GM12878 (cell line): ENCODE data around the gene ALG3. TPM values are rescaled to one million over a fixed set of nuclear protein-coding genes. Genes with fewer than 3 reads are reported as not detected.

Experiments
- ATAC-seq: fragments of 200-7000 bp; cut with Tn5 transposase; 3 replicates; pipeline ENCODE4 v1.9.1; 2020; ENCODE audit warnings: mild to moderate bottlenecking, moderate library complexity
- BruUV-seq: library from RNA; stranded (reverse); fragments of 400-500 nt; replicated peaks from 2 replicates; lab custom pipeline; 2021; lab: Mats Ljungman, UMichigan
- CTCF ChIA-PET: fragments of 300-600 bp; sonication (Branson Sonifier 250); formaldehyde crosslinking; extraction: SDS; loops from one replicate; lab custom pipeline; 2021; ENCODE audit warnings: inconsistent platforms; lab: Yijun Ruan, JAX
- POLR2A ChIA-PET: fragments of 350-600 bp; formaldehyde crosslinking; extraction: SDS; loops from one replicate; lab custom pipeline; 2021; ENCODE audit warnings: inconsistent platforms; lab: Charles Lee
- RAD21 ChIA-PET: fragments of 300-600 bp; sonication (Branson Sonifier 250); formaldehyde crosslinking; loops from one replicate; lab custom pipeline; 2023; ENCODE audit warnings: antibody characterized with exemption; ENCODE audit not compliant: unreplicated experiment; lab: Charles Lee
- SMC1A ChIA-PET: fragments of 300-600 bp; sonication (Branson Sonifier 250); formaldehyde crosslinking; loops from one replicate; lab custom pipeline; 2023; ENCODE audit not compliant: unreplicated experiment, uncharacterized antibody; lab: Charles Lee
- DNase-seq: peaks from one replicate; pipeline ENCODE4 v3.0.0-alpha.2; 2011; ENCODE audit warnings: low read depth, low spot score
- FAIRE-seq: peaks from 3 replicates; lab custom pipeline; 2011; peaks lifted over from hg19 to GRCh38; lab: Jason Lieb, UNC
- H2AFZ ChIP-seq: 2 replicates; pipeline ENCODE4 v1.6.0; 2011; ENCODE audit warnings: low read depth, low read length, control low read depth; ENCODE audit not compliant: control insufficient read depth
- H3K27ac ChIP-seq: 2 replicates; pipeline ENCODE4 v1.5.1; 2011; ENCODE audit warnings: control low read depth; ENCODE audit not compliant: control insufficient read depth, insufficient read depth
- H3K27me3 ChIP-seq, 2 experiments: replicated peaks in 1 of 2; 2 replicates each; pipeline versions ENCODE4 v1.6.0 to v1.6.1; 2011; ENCODE audit warnings: low read length in 1 of 2; ENCODE audit not compliant: control insufficient read depth in 2 of 2, insufficient read depth in 2 of 2
- H3K36me3 ChIP-seq, 2 experiments: 2 replicates each; pipeline ENCODE4 v1.5.1; 2011; ENCODE audit warnings: low read length in 1 of 2; ENCODE audit not compliant: control insufficient read depth in 2 of 2, insufficient read depth in 2 of 2
- H3K4me1 ChIP-seq: 2 replicates; pipeline ENCODE4 v1.6.1; 2011; ENCODE audit warnings: mild to moderate bottlenecking, low read length, moderate library complexity, mixed read lengths; ENCODE audit not compliant: control insufficient read depth, insufficient read depth
- H3K4me2 ChIP-seq: 2 replicates; pipeline ENCODE4 v1.6.0; 2011; ENCODE audit warnings: control low read depth; ENCODE audit not compliant: control insufficient read depth, insufficient read depth
- H3K4me3 ChIP-seq: fragments of 200-600 bp; sonication (generic); 2 replicates; pipeline ENCODE4 v1.5.1; 2016
- H3K79me2 ChIP-seq: 2 replicates; pipeline ENCODE4 v1.6.0; 2011; ENCODE audit warnings: low read length; ENCODE audit not compliant: control insufficient read depth, insufficient read depth
- H3K9ac ChIP-seq: 2 replicates; pipeline ENCODE4 v1.8.0; 2011; ENCODE audit warnings: low read length, control low read depth, mixed read lengths; ENCODE audit not compliant: control insufficient read depth, insufficient read depth
- H3K9me3 ChIP-seq: replicated peaks from 3 replicates; pipeline ENCODE4 v1.5.1; 2011; ENCODE audit warnings: mild to moderate bottlenecking, low read length; ENCODE audit not compliant: control insufficient read depth, insufficient read depth
- H4K20me1 ChIP-seq: 2 replicates; pipeline ENCODE4 v1.6.0; 2011; ENCODE audit not compliant: control insufficient read depth, insufficient read depth
- BMI1 ChIP-seq: fragments of 450-650 bp; IDR thresholded peaks from 2 replicates; pipeline ENCODE4 v1.6.1; 2016; ENCODE audit warnings: mild to moderate bottlenecking, moderate library complexity, borderline replicate concordance
- CEBPZ ChIP-seq: fragments of 150-350 bp; IDR thresholded peaks from 2 replicates; pipeline ENCODE4 v1.6.1; 2016; ENCODE audit warnings: low read depth, low read length
- EED ChIP-seq: sonication (generic); IDR thresholded peaks from 2 replicates; pipeline ENCODE4 v1.6.1; 2016; ENCODE audit warnings: antibody characterized with exemption, low read depth
- FOS ChIP-seq: IDR thresholded peaks from 3 replicates; pipeline ENCODE4 v1.6.1; 2011; ENCODE audit warnings: borderline replicate concordance; ENCODE audit not compliant: insufficient read length; ENCODE audit errors: extremely low read depth
- NR2C2 ChIP-seq: IDR thresholded peaks from 2 replicates; pipeline ENCODE4 v1.6.1; 2011; ENCODE audit warnings: borderline replicate concordance, low read depth; ENCODE audit not compliant: control insufficient read depth, insufficient read length
- POU2F2 ChIP-seq: IDR thresholded peaks from 3 replicates; pipeline ENCODE4 v1.6.1; 2011; ENCODE audit warnings: low read depth, mild to moderate bottlenecking, low read length, borderline replicate concordance
- STAT3 ChIP-seq: IDR thresholded peaks from 2 replicates; pipeline ENCODE4 v1.6.1; 2011; ENCODE audit warnings: low read depth, low read length, improper control_type of control experiment
- TAF1 ChIP-seq: IDR thresholded peaks from 2 replicates; pipeline ENCODE4 v1.6.1; 2011; ENCODE audit warnings: mild to moderate bottlenecking, low read depth, low read length, borderline replicate concordance
- TBL1XR1 ChIP-seq: IDR thresholded peaks from 2 replicates; pipeline ENCODE4 v1.6.1; 2012; ENCODE audit warnings: low read depth, low read length, improper control_type of control experiment
- YBX1 ChIP-seq: fragments of 450-650 bp; IDR thresholded peaks from 2 replicates; pipeline ENCODE4 v1.6.1; 2016; ENCODE audit warnings: antibody characterized with exemption
- ZBTB4 ChIP-seq: fragments of 450-650 bp; formaldehyde crosslinking; IDR thresholded peaks from 2 replicates; pipeline ENCODE4 v1.4.0; 2022; ENCODE audit warnings: mild to moderate bottlenecking, moderate library complexity
- ZNF622 ChIP-seq: fragments of 450-650 bp; IDR thresholded peaks from 2 replicates; pipeline ENCODE4 v1.6.1; 2017; ENCODE audit warnings: mild to moderate bottlenecking, inconsistent platforms
- WGBS: methylation state at CpG from one replicate; pipeline ENCODE4 v1.1.6; 2016; ENCODE audit warnings: low lambda C conversion rate; ENCODE audit not compliant: insufficient replicate concordance, insufficient coverage; ENCODE audit errors: missing lambda C conversion rate; 5-methylcytosine and 5-hydroxymethylcytosine counted together
- in situ Hi-C: fragments of 300-500 bp; cut with MboI; formaldehyde crosslinking; loops from 9 replicates; pipeline ENCODE4 v1.14.3; 2018; ENCODE audit warnings: mixed read lengths
- intact Hi-C: fragments of 100-400 bp; cut with micrococcal nuclease; formaldehyde crosslinking; loops from one replicate; pipeline ENCODE4 v1.14.2; 2022; ENCODE audit not compliant: unreplicated experiment
- polyA plus RNA-seq, 11 experiments: library from polyadenylated mRNA; depleted of rRNA in 4 of 11; unstranded in 6 of 11; stranded (reverse) in 5 of 11; fragments of >200 nt; fragmentation: Nextera tagmentation in 4 of 11; fragmentation: Illumina TruSeq in 1 of 11; extraction: Ambion mirVana in 4 of 11; extraction: Trizol in 1 of 11; gene quantifications; 1 replicate in 1 of 11; 2 replicates in 10 of 11; pipeline versions ENCODE4 v1.2.1 to v1.2.3, GENCODE V29; 2011 to 2016; ENCODE audit warnings: inconsistent platforms in 2 of 11, missing spikeins in 2 of 11, low read depth in 1 of 11
- total RNA-seq, 4 experiments: library from RNA; depleted of rRNA in 3 of 4; stranded (reverse); fragments of >200 nt in 3 of 4; fragmentation: Illumina TruSeq in 1 of 4; extraction: Trizol in 1 of 4; gene quantifications; 2 replicates each; pipeline versions ENCODE4 v1.2.1 to v1.2.3, GENCODE V29; 2013 to 2021

ALG3 gene
- total and polyA plus RNA-seq, 10 of the 15 experiments (the other 5 are each of a cell fraction or from before 2014, with no cell fraction given) = 13.6 to 84.7 (median 39.4) TPM

GRCh38 chr3:184239708-184240107 is 9.1 kb downstream of the ALG3 start (continued):
- TF ChIP-seq ZBTB4 (CRISPR knock-in tag) = no peak
- TF ChIP-seq EED = no peak
- TF ChIP-seq TAF1 = no peak
- no peak for TF ChIP-seq ZNF622

- intact Hi-C loops = no loop called here
- BruUV-seq = no TSS peak
Observed at GRCh38 chr3:184239221-184239620, 9.5 kb downstream of the ALG3 start.

More at GRCh38 chr3:184239221-184239620, 9.5 kb downstream of the ALG3 start:
- ChIA-PET SMC1A (no interaction called here), RAD21 (no interaction called here), POLR2A (no interaction called here), CTCF (interaction anchor here (3.5 kb wide), 1 partner anchor 12 kb away, joined by 23 read pairs; no protein-coding TSS in a partner anchor)
- no peaks in the 10 kb centered on the region for H3K4me1 ChIP-seq
- H3K79me2 ChIP-seq = no peaks in the 10 kb centered on the region
- H3K9ac ChIP-seq = no peak overlapping the region
- TF ChIP-seq YBX1 (no peak), NR2C2 (no peak), STAT3 (no peak), POU2F2 (no peak), TBL1XR1 (no peak), CEBPZ (no peak), BMI1 (no peak), FOS (no peak)
- 76% methylated on average over 8 of the region's 8 CpGs for WGBS
- H3K4me2 ChIP-seq = no peak overlapping the region
- FAIRE-seq (no peak), ATAC-seq (no peak), DNase-seq (no peak)
- H2AFZ ChIP-seq = no peak overlapping the region
- no peak overlapping the region for H3K27ac ChIP-seq
- H3K4me3 ChIP-seq = no peak overlapping the region
- H4K20me1 ChIP-seq = no peaks in the 10 kb centered on the region
- no peaks in the 10 kb centered on the region for H3K27me3 ChIP-seq
- in situ Hi-C loops = no loop called here
- peaks cover 11 to 15% of the 10 kb centered on the region in 2 experiments; a peak in 3 of 4 replicates for H3K36me3 ChIP-seq
- no peaks in the 10 kb centered on the region for H3K9me3 ChIP-seq
